NOMO-1 treated with dmso at 0.1 percent for 144 hours (cell line): Measurements from ENCODE around the gene RAD23B.

Source experiments
- DNase-seq: peaks from one replicate; lab custom pipeline; 2025; ENCODE audit not compliant: unreplicated experiment; lab: John Stamatoyannopoulos, UW

Gene RAD23B

DNA sequence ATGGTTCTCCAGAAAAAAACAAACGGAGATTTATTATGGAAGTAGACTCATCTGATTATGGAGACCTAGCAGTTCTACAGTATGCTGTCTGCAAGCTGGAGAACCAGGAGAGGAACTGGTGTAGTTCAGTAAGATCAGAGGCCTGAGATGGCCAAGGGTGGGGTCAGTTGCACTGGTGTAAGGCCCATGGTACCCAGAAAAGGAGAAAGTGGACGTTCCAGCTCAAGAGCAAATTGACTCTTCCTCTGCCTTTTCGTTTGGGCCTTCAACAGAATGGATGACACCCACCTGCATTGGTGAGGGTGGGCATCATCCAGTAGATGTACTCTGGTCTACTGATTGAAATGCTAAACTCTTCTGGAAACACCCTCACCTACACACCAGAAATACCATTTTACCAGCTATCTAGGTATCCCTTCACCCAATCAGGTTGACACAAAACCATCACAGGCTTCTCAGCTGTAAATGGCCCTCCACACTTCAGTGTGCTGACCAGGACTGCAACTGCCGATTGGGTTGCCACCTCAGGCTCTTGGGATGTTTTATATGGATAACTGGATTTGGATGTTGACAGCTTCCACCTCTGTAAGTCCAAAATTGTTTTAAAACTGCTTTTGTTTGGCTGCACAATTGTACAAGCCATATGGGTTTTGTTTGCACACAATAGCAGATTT is 51.2 kb downstream of the RAD23B start:
- no peak for DNase-seq

DNA sequence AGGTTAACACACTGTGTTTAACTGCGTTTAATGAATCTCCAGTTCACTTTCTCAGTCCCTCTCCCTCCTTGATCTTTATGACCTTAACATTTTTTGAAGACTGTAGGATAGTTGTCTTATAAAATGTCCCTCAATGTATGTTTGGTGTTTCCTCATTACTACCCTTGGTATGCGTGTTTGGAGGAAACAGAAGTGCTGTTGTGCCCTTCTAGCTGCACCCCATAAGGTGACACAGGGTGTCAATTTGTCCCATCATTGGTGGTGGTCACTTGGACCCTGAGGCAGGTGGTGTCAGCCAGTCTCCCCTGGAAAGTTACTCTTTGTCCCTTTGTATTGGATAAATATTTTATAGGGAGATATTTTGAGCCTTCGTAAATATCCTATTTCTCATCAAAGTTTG is 52.3 kb downstream of the RAD23B start:
- no peak for DNase-seq

DNA sequence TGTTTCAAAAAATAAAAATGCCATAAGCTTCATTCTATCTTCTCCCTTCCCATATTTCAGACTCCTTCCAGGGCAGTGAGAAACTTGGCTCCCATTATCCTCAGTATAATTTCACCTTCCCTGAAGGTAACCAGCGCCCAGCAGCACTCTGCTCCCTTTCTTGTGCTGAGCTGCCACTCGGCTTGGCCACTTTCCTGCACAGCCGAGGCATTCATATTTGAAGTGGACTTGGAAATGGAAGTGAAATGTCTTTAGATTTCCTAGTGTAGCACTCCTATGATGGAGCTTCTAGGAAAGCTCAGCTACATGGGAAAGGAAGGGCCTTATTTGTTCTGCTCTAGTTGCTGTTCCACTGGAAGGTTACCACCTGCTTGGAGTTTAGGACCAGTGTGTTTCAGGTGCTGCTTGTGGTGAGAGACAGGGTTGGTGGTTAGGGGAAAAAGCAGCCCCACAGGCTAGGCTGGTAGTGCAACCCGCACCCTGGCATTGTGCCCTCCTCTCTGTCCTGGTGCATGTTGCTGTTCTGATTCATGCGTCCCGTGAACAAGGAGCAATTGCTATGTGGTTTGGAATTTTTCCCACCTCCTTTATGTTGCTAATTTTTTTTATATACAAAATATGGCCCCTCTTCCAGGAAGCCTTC is 53.8 kb downstream of the RAD23B start:
- no peak for DNase-seq

- no peak for DNase-seq
These were observed 54.9 kb downstream of the RAD23B start for GRCh38 chr9:107337676-107338590.

DNA sequence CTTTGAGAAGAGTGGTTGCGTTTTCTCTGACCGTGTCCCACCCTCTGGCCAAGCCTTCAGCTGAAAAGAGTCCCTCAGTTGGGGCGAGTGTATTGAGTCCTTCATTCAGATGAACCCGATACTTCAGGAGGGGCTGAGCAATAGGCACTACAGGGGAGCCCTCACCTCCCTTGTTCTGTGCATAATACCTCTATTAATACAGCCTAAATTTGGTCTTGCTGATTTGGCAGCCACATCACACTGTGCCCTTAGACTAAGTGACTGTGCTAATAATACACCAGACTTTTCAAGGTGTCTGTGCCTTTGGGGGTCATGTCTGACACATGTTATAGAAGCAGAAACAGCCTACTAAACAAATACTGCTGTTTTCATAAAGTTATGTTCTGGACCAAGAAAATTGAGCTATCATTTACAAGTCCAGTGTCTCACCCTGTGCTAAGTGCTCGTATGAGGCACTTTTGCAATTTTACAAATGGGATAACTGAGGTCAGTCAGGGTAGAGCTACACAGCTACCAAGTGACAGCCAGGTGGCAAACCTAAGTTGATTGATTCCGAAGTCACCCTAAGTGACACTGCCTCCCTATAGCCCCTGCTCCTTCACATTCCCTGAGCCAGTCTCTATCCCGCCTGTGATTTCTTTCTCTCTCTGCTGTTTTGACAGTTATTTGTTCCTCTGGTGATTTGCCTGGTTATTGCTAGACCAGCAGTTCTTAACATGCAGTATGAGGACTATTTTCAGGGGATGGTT is 56.0 kb downstream of the RAD23B start:
- DNase-seq, result no peak

- peak; percentile 13 for DNase-seq
These were observed 58.0 kb downstream of the RAD23B start for GRCh38 chr9:107340920-107341632.

DNA sequence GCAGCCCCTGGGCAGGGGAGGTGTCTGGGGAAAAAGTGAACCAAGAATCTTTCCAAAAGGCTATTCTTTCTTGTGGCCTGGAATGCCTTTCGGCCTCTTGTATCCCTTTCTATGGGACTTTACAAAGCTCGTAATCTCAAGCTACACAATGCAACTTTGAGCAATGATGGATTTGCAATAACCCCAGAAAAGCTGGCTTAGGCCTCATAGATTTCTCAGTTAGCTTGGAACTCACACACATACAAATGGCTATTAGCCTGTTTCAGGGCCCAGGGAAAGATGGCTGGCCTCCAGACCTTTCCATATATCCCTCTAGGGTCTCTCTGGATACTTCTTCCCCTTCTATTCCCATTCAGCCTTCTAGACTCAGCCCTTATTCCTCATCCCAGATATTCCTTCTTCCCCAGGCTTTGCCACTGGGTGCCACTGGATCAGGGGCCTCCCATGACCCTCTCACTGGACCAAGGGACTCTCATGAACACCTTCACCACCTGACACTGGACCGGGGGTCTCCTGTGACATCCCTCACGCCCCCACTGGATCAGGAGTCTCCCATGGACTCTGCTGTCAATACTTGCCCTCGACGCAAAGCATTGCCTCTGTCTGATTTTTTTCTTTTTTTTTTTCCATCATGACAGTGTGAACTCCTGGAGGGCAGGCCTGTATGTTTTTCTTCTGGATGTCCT is 59.5 kb downstream of the RAD23B start:
- no peak for DNase-seq

- DNase-seq, result no peak
These were observed 62.2 kb downstream of the RAD23B start for GRCh38 chr9:107345327-107345726.

- no peak for DNase-seq
These were observed 65.8 kb downstream of the RAD23B start for GRCh38 chr9:107348836-107349235.

GRCh38 chr9:107350443-107350842 is 67.4 kb downstream of the RAD23B start:
- no peak for DNase-seq

GRCh38 chr9:107351382-107352045 is 68.4 kb downstream of the RAD23B start:
- DNase-seq, result no peak

DNA sequence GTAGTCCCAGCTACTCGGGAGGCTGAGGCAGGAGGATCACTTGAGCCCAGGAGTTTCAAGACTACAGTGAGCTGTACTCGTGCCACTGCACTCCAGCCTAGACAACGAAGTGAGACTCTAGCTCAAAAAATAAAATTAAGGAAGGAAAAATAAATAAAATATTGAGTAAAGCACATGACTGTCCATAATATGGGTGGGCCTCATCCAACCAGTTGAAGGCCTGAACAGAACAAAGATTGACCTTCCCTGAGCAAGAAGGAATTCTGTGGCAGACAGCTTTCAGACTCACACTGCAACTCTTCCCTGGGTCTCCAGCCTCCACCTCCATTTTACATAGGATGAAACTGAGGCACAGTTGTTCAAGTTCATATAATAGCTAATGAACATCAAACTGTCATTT is 72.3 kb downstream of the RAD23B start:
- DNase-seq, result no peak

DNA sequence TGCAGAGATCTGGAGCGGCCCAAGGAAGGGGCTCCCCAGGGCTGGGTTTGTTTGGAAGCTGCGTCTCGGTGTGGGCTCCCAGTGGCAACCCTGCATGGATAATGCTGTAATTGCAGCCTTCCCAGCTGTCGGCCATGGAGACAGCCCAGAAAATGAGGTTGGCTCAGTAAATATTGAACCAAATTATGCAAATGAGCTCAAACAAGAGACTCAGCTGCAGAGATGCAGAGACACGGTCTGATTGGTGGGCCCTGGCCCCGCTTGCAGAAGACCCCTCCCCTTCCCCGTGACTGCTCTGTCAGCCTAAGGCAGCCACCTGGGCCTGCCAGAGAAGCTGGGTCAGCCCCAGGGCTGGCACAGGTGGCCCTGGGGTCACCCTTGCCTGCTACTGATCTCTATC is 75.9 kb downstream of the RAD23B start:
- no peak for DNase-seq

- no peak for DNase-seq
These were observed 77.0 kb downstream of the RAD23B start for GRCh38 chr9:107360098-107360497.

DNA sequence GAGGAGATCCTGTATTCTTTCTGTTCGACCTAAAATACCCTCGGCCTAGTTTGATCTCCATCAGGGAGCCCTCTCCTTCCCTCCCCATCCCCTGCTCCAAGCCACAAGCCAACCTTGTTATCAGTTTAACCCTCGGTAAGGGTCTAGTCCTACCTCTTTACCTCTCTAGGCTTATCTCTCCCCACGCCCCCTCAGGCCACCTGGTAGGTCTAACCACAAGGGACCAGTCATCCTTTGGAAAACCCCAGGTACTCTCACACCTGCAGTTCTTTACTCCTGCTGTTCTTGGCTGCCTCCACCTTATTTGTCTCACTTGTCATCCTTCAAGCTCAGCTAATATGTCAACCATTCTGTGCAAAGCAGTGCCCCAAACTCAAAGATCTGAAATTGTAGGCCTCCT is 78.7 kb downstream of the RAD23B start:
- no peak for DNase-seq

GRCh38 chr9:107363516-107364152 is 80.6 kb downstream of the RAD23B start:
- no peak for DNase-seq

DNA sequence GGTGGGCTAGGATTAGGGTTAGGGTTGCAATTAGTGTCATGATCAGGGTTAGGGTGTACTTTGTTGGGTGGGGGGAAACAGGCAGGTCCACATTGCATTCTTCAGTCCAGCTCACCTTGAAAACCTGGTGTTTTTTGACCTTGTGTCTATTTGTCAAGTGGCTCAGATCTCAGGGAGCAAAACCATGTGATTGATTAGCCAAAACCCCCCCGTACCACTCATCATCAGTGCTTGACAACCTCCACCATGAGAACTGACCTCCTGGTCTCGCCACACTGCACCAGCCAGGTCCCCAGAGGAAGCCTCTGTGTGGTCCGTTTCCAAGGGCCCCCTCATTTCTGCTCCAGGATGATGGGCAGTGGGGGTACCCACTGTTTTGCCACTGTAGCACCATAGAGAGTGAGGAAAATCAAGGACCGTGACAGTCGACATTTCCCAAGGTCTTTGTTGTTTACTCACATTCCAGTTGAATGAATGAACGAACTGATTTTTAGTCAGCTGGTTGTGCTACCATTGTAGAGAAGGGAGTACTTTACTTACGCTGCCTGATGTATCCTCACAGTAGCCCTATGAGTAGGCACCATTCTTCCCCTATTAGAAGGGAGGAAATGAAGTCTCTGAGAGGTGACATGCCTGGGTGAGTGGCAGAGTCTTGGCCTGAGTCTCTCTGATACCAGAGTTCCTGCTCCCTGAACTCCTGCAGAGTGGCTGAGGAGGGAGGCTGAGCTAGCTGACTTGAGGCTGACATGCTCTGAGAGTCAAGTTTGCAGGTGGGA is 84.8 kb downstream of the RAD23B start:
- no peak for DNase-seq

- DNase-seq, result no peak
These were observed 85.6 kb downstream of the RAD23B start for GRCh38 chr9:107368696-107369095.
